GM12892 (cell line): ENCODE data around the gene PRSS16.

Experiments used
- POLR2A ChIP-seq: IDR thresholded peaks from 2 replicates; pipeline ENCODE4 v1.6.1; 2011; ENCODE audit warnings: low read depth, low read length, control low read depth
- POLR2AphosphoS5 ChIP-seq: IDR thresholded peaks from 2 replicates; pipeline ENCODE4 v1.6.1; 2011; ENCODE audit warnings: low read depth, low read length, control low read depth
- TAF1 ChIP-seq: IDR thresholded peaks from 2 replicates; pipeline ENCODE4 v1.6.1; 2011; ENCODE audit warnings: low read depth, mild to moderate bottlenecking, control low read depth, low read length, borderline replicate concordance

DNA sequence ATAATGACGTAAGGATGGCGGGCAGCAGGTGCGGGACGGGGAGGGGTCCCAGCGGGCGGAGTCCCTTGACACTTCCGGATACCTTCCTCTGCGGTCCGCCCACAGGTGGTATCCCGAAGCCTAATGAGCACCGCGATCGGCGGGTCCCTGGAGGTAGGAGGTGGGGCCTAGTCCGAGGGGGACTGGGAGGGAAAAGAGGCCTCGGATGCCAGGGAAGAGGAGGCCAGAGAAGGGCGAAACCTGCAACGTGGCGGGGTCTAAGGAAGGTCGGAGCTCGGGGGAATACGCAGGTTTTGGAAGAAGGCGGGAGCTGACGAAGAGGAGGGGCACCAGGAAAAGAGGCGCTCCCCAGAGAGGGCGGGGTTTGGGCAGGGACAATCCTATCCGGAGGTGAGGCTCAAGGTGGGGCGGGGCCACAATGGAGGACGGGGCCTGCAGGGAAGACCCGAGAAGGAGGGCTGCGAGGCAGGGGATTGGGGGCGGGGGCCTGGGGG lies 3.7 kb downstream of the PRSS16 start:
- TF ChIP-seq POLR2A, result no peak
- TF ChIP-seq POLR2AphosphoS5, result no peak
- TF ChIP-seq TAF1, result no peak
